Fibroblast of upper back skin (primary cell): ENCODE results near the gene MAN1A2.
"Not testable (repeated sequence)": the region's sequence is repeated elsewhere in the genome, so short reads cannot be mapped to it uniquely, and the experiment has no call there.

ENCODE experiments used
- DNase-seq: peaks from one replicate; pipeline ENCODE4 v3.0.0-alpha.2; 2013

The MAN1A2 gene

DNA sequence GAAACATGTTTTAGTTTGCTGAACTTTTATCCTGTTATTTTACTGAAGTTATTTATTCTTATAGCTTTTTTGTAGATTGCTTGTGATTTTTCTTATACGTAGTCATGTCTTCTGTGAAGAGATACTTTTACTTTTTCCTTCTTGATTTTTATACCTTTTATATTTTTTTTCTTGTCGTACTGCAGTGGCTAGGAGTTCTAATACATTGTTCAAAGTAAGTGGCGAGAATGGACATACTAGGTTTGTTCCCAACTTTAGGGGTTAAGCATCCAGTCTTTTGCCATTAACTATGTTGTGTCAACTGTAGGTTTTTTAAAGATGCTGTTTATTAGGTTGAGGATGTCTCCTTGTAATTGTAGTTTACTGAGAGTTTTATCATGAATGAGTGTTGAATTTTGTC, 36.3 kb downstream of the MAN1A2 start:
- DNase-seq = no peak

DNA sequence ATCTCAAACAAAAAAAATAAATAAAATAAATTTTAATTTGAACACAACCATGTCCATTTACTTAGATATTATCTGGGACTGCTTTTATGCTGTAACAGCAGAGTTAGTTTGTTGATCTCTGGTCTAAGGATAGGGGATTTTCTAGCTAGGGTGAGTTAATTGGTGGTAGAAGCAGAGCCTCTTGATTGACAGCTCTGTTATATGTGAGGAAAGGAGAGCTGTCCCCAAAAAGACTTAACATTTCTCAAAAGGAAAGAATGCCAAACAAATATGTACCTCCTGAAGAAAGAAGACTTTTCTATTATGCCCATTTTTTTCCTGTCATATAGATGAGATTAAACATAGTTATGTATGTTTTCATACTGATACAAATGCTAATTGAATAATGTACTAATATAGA, 37.8 kb downstream of the MAN1A2 start:
- no peak for DNase-seq

DNA sequence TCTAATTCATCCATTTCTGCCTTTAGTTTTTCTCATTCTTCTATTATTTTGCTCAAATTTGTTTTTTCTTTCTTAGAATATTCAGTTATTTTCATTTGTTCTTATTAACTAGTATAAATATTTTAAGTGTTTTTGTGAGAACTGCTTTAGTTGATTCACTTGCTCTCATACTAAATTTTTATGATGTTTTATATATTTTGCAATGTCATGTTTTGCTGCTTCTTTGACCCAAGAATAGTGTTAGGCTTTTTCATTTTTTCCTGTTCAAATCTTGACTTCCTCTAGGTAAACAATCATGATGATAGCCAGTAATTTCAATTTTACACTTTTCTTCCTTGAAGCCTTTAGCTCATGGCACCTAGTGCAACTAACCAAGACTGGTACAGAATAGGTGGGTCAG, 45.2 kb downstream of the MAN1A2 start:
- DNase-seq = no peak

DNA sequence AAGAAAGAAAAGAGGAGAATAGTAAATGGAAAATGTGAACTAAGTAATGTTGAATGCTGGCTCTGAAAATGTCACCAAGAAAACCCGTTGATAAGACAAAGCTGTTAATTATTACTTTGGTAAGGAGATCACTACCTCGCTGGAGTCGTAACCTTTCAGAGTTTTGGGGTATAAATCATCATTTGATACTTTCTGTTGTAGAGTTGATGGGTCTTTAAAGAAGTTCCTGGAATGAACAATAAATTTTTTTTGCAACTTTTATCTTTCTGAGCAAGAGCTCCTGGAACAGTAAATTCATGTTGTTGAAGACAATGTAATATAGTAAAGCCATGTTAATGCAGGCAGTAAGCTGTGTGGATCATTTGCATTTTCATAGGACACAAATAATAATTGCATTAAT, 46.2 kb downstream of the MAN1A2 start:
- no peak for DNase-seq

DNA sequence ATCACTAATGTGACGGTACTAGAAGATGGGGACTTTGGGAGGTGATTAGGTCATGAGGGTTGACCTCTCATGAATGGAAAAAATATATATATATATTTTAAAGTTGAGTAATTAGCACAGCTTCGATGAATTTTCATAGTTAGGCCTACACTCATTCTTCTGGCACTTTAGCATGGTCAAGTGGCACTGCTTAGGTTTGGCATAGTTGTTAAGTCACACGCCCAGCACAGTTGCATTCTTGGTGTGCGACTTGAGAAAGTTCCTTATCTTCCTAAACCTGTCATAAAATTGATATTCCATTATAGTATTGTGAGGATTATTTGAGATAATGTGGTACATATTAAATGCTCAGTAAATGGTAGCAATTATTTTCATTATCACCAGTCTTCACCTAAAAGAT, 47.7 kb downstream of the MAN1A2 start:
- no peak for DNase-seq

DNA sequence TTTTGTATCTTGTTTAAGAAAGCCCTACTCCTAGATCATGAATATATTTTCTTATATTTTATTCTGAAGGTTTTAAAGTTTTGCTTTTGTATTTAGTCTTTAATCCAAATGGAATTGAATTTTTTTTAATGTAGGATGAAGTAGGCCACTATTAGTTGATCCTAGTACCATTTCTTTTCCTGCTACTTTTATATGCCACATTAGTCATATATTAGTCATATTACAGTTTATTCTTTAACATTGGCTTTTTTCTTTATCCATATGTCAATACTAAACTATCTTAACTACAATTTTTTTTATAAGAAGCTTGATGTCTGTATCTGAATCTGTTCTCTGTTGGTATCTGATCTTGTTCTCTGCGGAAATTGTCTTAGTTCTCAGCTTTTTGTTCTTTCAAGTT, 48.8 kb downstream of the MAN1A2 start:
- DNase-seq = no peak

DNA sequence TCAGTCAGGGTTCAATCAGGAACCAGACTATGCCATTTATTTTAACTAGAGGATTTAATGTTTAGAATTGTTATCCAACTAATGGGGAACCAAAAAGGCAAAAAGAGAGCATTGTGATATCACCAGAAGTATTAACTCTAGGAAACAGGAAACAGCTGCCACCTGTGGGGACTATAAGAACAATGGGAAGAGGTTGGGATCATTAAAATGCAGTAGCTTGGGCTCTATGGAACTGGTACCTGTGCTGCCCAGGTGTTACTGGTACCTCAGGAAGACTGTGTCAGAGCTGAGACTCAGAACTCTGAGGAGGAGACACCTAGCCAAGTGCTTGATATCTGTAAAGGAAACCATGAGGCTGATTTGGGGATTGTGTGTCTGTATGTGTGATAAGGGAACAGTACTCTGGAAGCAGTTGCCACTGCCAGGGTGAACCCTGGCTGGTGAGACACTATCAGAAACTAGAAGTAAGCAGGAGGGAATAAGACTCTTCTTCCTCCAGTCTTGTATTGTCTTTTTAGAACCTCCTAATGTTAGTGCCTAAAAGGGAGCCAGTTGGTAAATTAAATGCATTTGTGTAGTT, 49.4 kb downstream of the MAN1A2 start:
- no peak for DNase-seq

DNA sequence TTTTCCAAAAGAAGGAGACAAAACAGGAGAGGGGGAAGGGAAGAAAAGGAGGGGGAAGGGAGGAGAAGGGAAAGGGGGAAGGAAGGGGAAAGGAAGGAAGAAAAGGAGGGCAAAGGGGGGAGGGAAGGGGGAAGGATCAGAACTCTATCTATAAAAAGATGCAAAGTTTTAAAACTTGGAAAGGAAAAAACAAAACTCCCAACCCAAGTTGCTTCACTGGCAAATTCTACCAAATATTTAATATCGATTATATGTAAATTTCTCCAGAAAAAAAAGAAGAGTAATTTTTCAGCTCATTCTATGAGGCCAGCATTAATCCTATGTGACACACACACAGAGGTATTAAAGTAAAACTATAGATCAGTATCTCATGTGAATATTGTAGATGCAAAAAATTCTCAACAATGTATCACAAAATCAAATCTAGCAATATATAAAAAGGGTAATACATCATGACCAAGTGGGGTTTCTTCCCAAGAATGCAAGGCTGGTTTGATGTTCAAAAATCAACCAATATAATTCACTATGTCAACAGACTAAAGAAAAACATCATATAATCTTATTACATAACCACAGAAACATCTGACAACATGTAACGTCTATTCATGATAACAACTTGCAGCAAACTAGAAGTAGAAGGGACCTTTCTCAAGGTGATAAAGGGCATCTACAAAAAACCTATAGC, 57.9 kb downstream of the MAN1A2 start:
- no peak for DNase-seq

DNA sequence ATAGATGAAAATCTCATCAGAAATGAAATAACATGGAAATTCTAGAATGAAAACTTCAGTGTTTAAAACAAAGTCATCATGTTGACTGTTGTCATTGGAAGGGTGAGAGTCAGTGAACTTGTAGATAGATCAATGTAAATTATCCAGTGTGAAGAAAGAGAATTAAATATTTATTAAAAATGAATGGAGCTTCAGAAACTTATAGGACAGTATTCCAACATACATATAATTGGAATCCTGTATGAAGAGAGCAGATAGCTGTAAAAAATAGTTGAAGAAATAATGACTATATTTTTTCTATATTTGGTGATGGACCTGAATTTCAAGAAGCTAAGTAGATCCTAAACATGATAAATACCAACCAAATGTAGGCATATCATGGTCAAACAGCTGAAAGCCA, 60.0 kb downstream of the MAN1A2 start:
- no peak for DNase-seq

DNA sequence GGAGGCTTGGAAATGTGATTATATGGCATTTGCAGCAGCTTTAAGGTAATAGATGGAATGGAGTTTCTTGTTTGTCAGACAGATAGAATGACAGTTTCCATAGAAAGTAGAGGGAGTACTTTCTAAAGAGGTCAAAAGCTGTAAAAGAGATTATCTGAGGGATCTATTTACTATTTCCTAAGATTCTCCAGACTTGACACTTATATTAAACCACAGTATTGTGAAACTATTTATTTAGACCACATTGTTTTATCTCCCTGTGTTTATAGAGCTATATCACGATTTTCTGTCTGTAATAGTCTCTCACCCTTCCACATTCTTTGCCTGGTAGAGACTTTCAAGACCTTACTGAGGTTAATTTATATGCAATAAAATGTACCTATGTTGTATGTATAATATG, 66.7 kb downstream of the MAN1A2 start:
- DNase-seq = no peak

DNA sequence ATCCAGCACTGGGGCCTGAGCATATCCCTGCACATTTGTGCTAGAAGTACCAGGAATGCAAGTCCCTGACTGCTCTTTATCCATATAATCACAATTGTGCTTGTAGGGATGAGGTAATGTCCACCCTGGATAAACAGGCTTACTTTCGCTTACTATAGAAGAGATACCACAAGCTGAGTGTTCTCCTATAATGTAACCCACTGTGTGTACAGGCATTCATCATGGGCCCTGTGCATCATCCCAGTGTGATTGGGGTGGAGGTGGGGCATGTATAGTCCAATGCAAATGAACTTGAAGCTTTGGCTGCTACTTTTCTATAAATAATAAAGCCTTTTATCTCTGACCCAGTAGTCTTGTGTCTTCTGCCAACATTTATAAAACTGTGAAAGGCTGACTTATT, 69.3 kb downstream of the MAN1A2 start:
- no peak for DNase-seq

DNA sequence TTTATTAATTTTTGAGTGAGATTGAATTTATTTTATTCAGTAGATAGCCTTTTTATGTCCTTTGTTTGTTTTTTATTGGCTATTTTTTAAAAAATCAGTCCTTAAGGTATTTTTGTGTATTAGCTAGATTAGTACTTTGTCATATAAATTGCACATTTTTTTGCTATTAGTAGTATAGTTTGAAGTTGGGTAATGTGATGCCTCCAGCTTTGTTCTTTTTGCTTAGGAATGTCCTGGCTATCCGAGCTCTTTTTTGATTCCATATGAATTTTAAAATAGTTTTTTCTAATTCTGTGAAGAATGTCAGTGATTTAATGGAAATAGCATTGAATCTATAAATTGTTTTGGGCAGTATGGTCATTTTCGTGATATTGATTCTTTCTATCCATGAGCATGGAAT, 80.4 kb downstream of the MAN1A2 start:
- peak; percentile 25 for DNase-seq

DNA sequence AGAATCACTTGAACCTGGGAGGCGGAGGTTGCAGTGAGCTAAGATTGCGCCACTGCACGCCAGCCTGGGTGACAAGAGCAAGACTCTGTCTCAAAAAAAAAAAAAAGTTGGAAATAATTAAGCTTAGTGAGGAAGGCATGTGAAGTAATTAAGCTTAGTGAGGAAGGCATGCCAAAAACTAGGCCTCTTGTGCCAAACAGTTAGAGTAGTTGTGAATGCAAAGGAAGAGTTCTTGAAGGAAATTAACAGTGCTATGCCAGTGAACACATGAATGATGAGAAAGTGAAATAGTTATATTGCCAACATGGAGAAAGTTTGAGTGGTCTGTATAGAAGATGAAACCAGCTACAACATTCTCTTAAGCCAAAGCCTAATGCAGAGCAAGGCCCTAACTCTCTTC, 85.0 kb downstream of the MAN1A2 start:
- DNase-seq = no peak

DNA sequence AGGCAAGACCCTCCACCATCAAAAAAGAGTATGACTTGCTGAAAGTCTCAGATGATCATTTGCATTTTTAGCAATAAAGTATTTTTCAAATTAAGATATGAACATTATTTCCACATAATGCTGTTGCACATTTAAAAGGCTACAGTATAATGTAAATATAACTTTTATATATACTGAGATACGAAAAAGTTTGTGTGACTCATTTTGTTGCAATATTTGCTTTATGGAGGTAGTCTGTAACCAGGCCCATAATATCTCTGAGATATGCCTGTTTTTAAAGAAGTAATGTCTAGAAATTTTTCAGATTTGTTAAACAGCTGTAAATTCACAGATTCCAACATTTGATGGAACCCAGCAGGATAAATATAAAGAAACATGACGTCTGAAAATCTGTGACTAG, 86.7 kb downstream of the MAN1A2 start:
- DNase-seq = no peak

DNA sequence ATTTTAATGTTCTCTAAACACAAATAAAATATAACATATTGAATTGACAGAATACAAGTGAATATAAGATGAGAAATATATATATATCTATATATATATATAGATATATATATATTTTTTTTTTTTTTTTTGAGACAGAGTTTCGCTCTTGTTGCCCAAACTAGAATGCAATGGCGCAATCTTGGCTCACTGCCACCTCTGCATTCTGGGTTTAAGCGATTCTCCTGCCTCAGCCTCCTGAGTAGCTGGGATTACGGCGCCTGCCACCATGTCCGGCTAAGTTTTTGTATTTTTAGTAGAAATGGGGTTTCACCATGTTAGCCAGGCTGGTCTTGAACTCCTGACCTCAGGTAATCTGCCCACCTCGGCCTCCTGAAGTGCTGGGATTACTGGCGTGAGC, 91.2 kb downstream of the MAN1A2 start:
- not testable (repeated sequence) for DNase-seq

DNA sequence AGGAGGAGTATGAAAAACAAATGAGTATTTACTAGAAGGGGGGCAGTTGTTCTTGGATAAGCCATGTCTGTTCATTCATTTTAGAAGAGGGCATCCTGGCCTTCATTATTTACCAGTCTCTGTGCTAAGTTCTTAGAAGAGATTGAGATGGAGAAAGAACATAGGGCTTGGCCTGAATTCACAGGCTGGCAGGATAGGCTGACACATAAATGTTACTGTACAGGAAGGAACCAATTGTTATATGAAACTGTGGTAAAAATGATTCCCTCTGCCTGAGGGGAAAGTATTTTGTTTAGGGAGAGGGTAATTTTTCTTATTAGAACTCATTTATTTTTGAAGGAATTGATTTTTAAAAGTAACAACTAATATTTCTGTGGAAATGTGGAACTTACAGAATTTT, 99.5 kb downstream of the MAN1A2 start:
- no peak for DNase-seq

DNA sequence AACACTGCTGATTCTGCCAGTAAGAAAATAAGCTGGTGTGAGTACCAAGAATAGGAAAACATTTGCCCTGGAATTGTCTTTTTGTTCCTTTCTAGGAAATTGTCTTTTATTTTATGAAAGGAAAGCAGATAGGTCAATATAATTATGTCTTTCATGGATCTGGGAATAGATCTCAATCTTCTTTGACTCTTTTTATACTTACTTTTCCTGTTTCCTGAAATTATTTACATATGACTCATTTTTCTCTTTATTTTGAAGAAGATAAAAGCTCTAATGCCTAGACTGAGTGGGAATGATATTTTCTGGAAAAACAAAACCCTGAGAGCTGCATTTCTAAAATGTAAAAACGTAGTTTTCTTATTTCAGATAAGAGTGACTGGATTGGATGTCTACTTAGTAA, 100.1 kb downstream of the MAN1A2 start:
- no peak for DNase-seq

DNA sequence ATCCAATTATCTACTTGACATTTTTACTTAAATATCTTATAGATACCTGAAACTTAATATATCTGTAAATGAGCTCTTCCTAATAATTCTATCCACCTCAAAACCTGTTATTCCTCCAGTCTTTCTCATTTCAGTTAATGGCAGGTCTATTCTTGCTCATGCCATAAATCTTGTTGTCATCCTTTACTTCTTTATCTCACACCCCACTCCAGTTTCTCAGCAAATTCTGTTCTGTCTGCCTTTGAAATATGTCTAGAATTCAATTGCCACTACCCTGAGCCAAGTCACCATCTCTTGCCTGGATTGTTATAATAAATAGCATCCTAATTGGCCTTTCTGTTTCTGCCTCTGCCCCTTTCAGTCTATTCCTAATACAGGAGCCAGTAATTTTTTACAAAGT, 105.8 kb downstream of the MAN1A2 start:
- no peak for DNase-seq

DNA sequence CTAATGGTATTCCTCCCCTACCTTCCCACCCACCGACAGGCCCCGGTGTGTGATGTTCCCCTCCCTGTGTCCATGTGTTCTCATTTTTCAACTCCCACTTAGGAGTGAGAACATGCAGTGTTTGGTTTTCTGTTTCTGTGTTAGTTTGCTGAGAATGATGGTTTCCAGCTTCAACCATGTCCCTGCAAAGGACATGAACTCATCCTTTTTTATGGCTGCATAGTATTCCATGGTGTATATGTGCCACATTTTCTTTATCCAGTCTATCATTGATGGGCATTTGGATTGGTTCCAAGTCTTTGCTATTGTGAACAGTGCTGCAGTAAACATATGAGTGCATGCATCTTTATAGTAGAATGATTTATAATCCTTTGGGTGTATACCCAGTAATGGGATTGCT, 108.2 kb downstream of the MAN1A2 start:
- DNase-seq = not testable (repeated sequence)

DNA sequence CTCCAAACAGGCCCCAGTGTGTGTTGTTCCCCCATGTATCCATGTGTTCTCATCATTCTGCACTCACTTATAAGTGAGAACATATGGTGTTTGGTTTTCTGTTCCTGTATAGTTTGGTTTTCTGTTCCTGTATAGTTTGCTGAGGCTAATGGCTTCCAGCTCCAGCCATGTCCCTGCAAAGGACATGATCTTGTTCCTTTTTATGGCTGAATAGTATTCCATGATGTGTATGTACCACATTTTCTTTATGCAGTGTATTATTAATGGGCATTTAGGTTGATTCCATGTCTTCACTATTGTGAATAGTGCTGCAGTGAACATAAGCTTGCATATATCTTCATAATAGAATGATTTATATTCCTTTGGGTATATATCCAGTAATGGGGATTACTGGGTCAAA, 111.8 kb downstream of the MAN1A2 start:
- no peak for DNase-seq

DNA sequence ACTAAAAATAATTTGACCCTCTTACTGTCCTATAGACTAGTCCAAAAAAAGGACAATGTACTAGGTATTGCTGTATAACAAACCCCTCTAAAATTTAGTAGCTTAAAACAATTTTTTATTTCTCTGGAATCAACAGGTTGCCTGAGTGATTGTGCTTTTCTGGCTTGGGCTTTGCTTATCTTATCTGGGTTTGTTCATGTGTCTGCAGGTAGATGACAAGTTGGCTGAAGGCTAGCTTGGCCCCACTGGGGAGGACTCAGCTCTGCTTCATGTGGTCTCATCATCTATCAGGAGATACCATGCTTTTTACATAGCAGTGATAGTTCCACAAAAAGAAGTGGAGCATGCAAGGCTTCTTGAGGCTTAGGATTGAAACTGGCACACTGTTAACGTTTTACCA, 114.2 kb downstream of the MAN1A2 start:
- no peak for DNase-seq

DNA sequence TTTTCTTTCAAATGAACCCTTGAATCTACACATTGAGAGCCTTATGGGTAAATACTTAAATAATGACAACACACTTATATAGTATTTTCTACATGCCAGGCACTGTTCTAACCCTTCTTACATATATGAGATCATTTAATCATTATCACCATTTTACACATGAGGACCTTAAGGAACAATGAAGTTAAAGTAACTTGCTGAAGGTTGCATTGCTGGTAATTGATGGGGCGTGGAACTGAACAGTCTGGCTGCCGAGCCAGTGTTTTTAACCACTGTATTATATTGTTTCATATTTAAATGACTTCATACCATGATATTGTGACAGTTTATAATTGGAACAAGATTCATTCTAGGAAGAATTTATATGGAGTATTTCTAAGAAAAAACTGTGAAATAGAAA, 126.7 kb downstream of the MAN1A2 start:
- DNase-seq = no peak

DNA sequence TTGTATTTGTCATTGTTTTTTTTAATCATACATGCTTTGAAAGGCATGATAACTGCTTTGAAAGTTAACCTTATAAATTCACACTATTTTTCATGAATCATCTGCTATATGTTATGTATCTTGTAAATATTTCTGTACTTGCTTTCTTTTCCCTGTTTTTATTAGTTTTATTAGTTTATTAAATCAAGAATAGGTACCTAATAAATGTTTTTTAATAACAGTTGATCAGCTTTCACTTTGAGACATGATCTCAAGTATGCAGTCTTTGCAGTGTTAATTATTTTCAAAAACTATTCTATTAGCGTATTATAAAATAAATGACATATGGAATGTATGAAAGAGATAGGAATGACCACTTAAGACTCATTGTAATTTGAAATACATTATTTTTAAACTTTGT, 127.8 kb downstream of the MAN1A2 start:
- no peak for DNase-seq

DNA sequence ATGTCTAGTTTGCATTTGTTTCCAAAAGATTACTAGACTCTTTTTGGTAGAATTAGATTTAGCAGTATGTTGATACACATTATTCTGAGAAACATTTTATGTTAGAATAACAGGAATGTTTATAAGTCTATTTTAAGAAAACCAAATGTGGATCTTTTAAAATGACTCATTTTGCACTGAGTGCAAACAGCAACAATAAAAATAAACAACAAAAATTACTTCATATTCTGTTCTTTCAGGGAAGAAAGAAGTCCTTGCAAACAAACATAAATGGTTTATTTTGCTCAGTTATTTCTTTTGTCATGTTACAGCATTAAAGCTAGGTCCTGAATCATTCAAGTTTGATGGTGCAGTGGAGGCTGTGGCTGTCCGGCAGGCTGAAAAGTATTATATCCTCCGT, 131.8 kb downstream of the MAN1A2 start:
- no peak for DNase-seq

DNA sequence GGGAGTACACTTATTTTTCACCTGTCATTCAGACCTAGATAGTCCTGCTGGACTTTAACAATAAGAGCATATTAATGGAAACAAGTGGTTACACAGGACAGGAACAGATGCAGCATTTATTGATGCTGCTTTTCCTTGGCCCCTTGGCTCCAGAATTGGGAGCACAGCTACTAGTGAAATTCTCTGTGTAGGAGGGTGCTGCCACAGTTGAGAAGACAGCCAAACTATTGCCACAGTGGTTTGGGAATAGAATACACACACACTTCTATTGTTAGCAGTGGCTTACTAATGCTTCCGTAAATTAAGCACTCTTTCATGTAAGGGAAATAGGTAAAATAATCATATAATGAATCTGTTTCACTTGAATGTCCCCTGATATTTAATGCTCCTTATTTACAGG, 133.3 kb downstream of the MAN1A2 start:
- no peak for DNase-seq
